ENCODE results near the gene PCDH19.

Gene PCDH19

GRCh38 chrX:100418556-100418955 lies 8.5 kb upstream of the PCDH19 start:
- Histone ChIP-seq H4K91ac (ENCODE audit: low read depth, low read length) (no peak overlapping the region), H2AFZ (ENCODE audit: insufficient read depth, low read length, poor library complexity) (no peak overlapping the region), H3K79me2 (ENCODE audit: control insufficient read depth, insufficient read depth, low read length, poor library complexity) (no peaks in the 10 kb centered on the region), H3K36me3 (ENCODE audit: control insufficient read depth in 1 of 2, insufficient read depth in 2 of 2, low read length in 2 of 2) (no peaks in the 10 kb centered on the region), H2BK12ac (ENCODE audit: low read length) (no peak overlapping the region), H2BK120ac (ENCODE audit: insufficient read depth, low read length, poor library complexity) (no peak overlapping the region), H3K4me1 (ENCODE audit: control insufficient read depth in 1 of 2, insufficient read depth in 2 of 2, low read length in 2 of 2) (peaks cover 6% of the 10 kb centered on the region in 2 experiments), H3K27ac (ENCODE audit: low read depth, low read length) (no peak overlapping the region), H3K18ac (ENCODE audit: low read length) (no peak overlapping the region), H4K12ac (ENCODE audit: low read depth, low read length) (no peak overlapping the region), H4K8ac (ENCODE audit: low read depth, low read length) (no peak overlapping the region), H3K79me1 (ENCODE audit: low read length) (no peaks in the 10 kb centered on the region), H3K4me3 (ENCODE audit: low read depth, low read length) (no peak overlapping the region), H3K9me3 (ENCODE audit: insufficient read depth, low read depth, low read length) (no peaks in the 10 kb centered on the region), H3K9ac (ENCODE audit: low read length) (no peak overlapping the region), H3K4me2 (ENCODE audit: low read length) (no peak overlapping the region), H3K14ac (ENCODE audit: low read length) (no peak overlapping the region), H3K23ac (ENCODE audit: low read length) (no peak overlapping the region), H2AK5ac (ENCODE audit: low read length) (no peak overlapping the region), H3K27me3 (ENCODE audit: insufficient read depth, low read length) (no peaks in the 10 kb centered on the region), H3K4ac (ENCODE audit: low read depth, low read length) (no peak overlapping the region), H2BK5ac (ENCODE audit: low read depth, low read length, poor library complexity) (no peak overlapping the region)
- WGBS (ENCODE audit: extremely low coverage, insufficient coverage, insufficient read length), result no CpG with 5 or more reads among the region's 2 CpGs
- no peak for DNase-seq

DNA sequence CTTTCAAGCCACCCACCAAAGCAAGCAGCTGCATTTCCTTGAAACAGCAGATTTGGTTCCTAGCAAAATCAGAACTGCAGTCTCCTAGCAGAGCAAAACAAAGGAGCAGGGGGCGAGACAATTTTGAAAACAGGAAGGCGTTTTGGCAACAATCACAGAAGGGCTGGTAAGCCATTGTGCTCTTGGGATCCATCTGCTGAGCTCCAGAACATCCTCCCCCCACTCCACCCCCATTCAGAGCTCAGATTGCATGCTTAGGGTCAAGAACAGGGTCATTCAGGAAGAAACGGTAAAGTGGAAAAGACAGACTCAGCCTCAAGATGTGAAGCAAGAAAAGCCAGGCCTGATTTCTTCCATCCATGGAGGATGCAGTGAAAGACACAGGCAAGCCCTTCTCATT lies 7.6 kb upstream of the PCDH19 start:
- Histone ChIP-seq H2BK5ac (ENCODE audit: low read depth, low read length, poor library complexity) (no peak overlapping the region), H3K27ac (ENCODE audit: low read depth, low read length) (no peak overlapping the region), H3K36me3 (ENCODE audit: control insufficient read depth in 1 of 2, insufficient read depth in 2 of 2, low read length in 2 of 2) (no peaks in the 10 kb centered on the region), H3K4me3 (ENCODE audit: low read depth, low read length) (no peak overlapping the region), H3K27me3 (ENCODE audit: insufficient read depth, low read length) (no peaks in the 10 kb centered on the region), H4K8ac (ENCODE audit: low read depth, low read length) (no peak overlapping the region), H3K18ac (ENCODE audit: low read length) (no peak overlapping the region), H2AFZ (ENCODE audit: insufficient read depth, low read length, poor library complexity) (no peak overlapping the region), H3K79me1 (ENCODE audit: low read length) (no peaks in the 10 kb centered on the region), H3K4me1 (ENCODE audit: control insufficient read depth in 1 of 2, insufficient read depth in 2 of 2, low read length in 2 of 2) (peaks cover 6% of the 10 kb centered on the region in 2 experiments), H4K91ac (ENCODE audit: low read depth, low read length) (no peak overlapping the region), H2BK12ac (ENCODE audit: low read length) (no peak overlapping the region), H3K9me3 (ENCODE audit: insufficient read depth, low read depth, low read length) (no peaks in the 10 kb centered on the region), H3K79me2 (ENCODE audit: control insufficient read depth, insufficient read depth, low read length, poor library complexity) (no peaks in the 10 kb centered on the region), H3K4me2 (ENCODE audit: low read length) (no peak overlapping the region), H2AK5ac (ENCODE audit: low read length) (no peak overlapping the region), H3K4ac (ENCODE audit: low read depth, low read length) (no peak overlapping the region), H3K23ac (ENCODE audit: low read length) (no peak overlapping the region), H2BK120ac (ENCODE audit: insufficient read depth, low read length, poor library complexity) (no peak overlapping the region), H4K12ac (ENCODE audit: low read depth, low read length) (no peak overlapping the region), H3K9ac (ENCODE audit: low read length) (no peak overlapping the region), H3K14ac (ENCODE audit: low read length) (no peak overlapping the region)
- DNase-seq, result no peak
- WGBS (ENCODE audit: extremely low coverage, insufficient coverage, insufficient read length), result no CpG with 5 or more reads among the region's 3 CpGs

- H3K4ac ChIP-seq (ENCODE audit: low read depth, low read length), result no peak overlapping the region
- peaks cover 12 to 17% of the 10 kb centered on the region in 2 experiments for H3K4me1 ChIP-seq (ENCODE audit: control insufficient read depth in 1 of 2, insufficient read depth in 2 of 2, low read length in 2 of 2)
- H4K91ac ChIP-seq (ENCODE audit: low read depth, low read length), result no peak overlapping the region
- no peaks in the 10 kb centered on the region for H3K9me3 ChIP-seq (ENCODE audit: insufficient read depth, low read depth, low read length)
- no peak overlapping the region for H3K18ac ChIP-seq (ENCODE audit: low read length)
- no peaks in the 10 kb centered on the region for H3K36me3 ChIP-seq (ENCODE audit: control insufficient read depth in 1 of 2, insufficient read depth in 2 of 2, low read length in 2 of 2)
- DNase-seq, result peak; percentile 9 to 67
- H2BK5ac ChIP-seq (ENCODE audit: low read depth, low read length, poor library complexity), result no peak overlapping the region
- H3K27ac ChIP-seq (ENCODE audit: low read depth, low read length), result no peak overlapping the region
- H3K4me3 ChIP-seq (ENCODE audit: low read depth, low read length), result no peak overlapping the region
- no peaks in the 10 kb centered on the region for H3K79me2 ChIP-seq (ENCODE audit: control insufficient read depth, insufficient read depth, low read length, poor library complexity)
- no peak overlapping the region for H2BK12ac ChIP-seq (ENCODE audit: low read length)
- H3K23ac ChIP-seq (ENCODE audit: low read length), result no peak overlapping the region
- H2BK120ac ChIP-seq (ENCODE audit: insufficient read depth, low read length, poor library complexity), result no peak overlapping the region
- H4K8ac ChIP-seq (ENCODE audit: low read depth, low read length), result no peak overlapping the region
- no peak overlapping the region for H3K9ac ChIP-seq (ENCODE audit: low read length)
- no peak overlapping the region for H4K12ac ChIP-seq (ENCODE audit: low read depth, low read length)
- no peak overlapping the region for H3K14ac ChIP-seq (ENCODE audit: low read length)
- H3K4me2 ChIP-seq (ENCODE audit: low read length), result no peak overlapping the region
- no peak overlapping the region for H2AK5ac ChIP-seq (ENCODE audit: low read length)
- H2AFZ ChIP-seq (ENCODE audit: insufficient read depth, low read length, poor library complexity), result no peak overlapping the region
- H3K79me1 ChIP-seq (ENCODE audit: low read length), result no peaks in the 10 kb centered on the region
- peaks cover 27% of the 10 kb centered on the region for H3K27me3 ChIP-seq (ENCODE audit: insufficient read depth, low read length)
- WGBS (ENCODE audit: extremely low coverage, insufficient coverage, insufficient read length), result no CpG with 5 or more reads among the region's 5 CpGs
Observed at GRCh38 chrX:100413229-100413628, 3.2 kb upstream of the PCDH19 start.

GRCh38 chrX:100411802-100412715 lies 2.0 kb upstream of the PCDH19 start:
- Histone ChIP-seq H3K4me1 (ENCODE audit: control insufficient read depth in 1 of 2, insufficient read depth in 2 of 2, low read length in 2 of 2) (peaks cover 9 to 17% of the 10 kb centered on the region in 2 experiments), H3K36me3 (ENCODE audit: control insufficient read depth in 1 of 2, insufficient read depth in 2 of 2, low read length in 2 of 2) (no peaks in the 10 kb centered on the region), H3K79me2 (ENCODE audit: control insufficient read depth, insufficient read depth, low read length, poor library complexity) (no peaks in the 10 kb centered on the region), H2AK5ac (ENCODE audit: low read length) (no peak overlapping the region), H3K9ac (ENCODE audit: low read length) (no peak overlapping the region), H4K8ac (ENCODE audit: low read depth, low read length) (no peak overlapping the region), H4K12ac (ENCODE audit: low read depth, low read length) (no peak overlapping the region), H3K4me2 (ENCODE audit: low read length) (peak overlapping the region; percentile 14), H3K23ac (ENCODE audit: low read length) (no peak overlapping the region), H3K27me3 (ENCODE audit: insufficient read depth, low read length) (peaks cover 38% of the 10 kb centered on the region), H2BK12ac (ENCODE audit: low read length) (no peak overlapping the region), H3K27ac (ENCODE audit: low read depth, low read length) (no peak overlapping the region), H3K9me3 (ENCODE audit: insufficient read depth, low read depth, low read length) (peaks cover 9% of the 10 kb centered on the region), H2BK5ac (ENCODE audit: low read depth, low read length, poor library complexity) (no peak overlapping the region), H2AFZ (ENCODE audit: insufficient read depth, low read length, poor library complexity) (no peak overlapping the region), H3K4ac (ENCODE audit: low read depth, low read length) (no peak overlapping the region), H3K4me3 (ENCODE audit: low read depth, low read length) (no peak overlapping the region), H4K91ac (ENCODE audit: low read depth, low read length) (no peak overlapping the region), H3K18ac (ENCODE audit: low read length) (no peak overlapping the region), H3K79me1 (ENCODE audit: low read length) (no peaks in the 10 kb centered on the region), H3K14ac (ENCODE audit: low read length) (no peak overlapping the region), H2BK120ac (ENCODE audit: insufficient read depth, low read length, poor library complexity) (no peak overlapping the region)
- WGBS (ENCODE audit: extremely low coverage, insufficient coverage, insufficient read length), result no CpG with 5 or more reads among the region's 36 CpGs
- DNase-seq, result peak in 1 of 2 donors; percentile 16
